Erythroblast (primary cell): Measurements from ENCODE around the gene FOXO6.

Source experiments
- GATA1 ChIP-seq: IDR thresholded peaks from 2 replicates; pipeline ENCODE4 v1.6.1; 2011; ENCODE audit warnings: low read depth, mild to moderate bottlenecking, control low read depth, low read length, moderate library complexity
- POLR2A ChIP-seq: IDR thresholded peaks from 2 replicates; pipeline ENCODE4 v1.6.1; 2011; ENCODE audit warnings: mild to moderate bottlenecking, low read length

GRCh38 chr1:41414716-41415306 is 53.6 kb downstream of the FOXO6 start:
- no peak for TF ChIP-seq POLR2A
- no peak for TF ChIP-seq GATA1
